Activated CD4-positive, alpha-beta memory T cell treated with anti-CD3 and anti-CD28 coated beads for 36 hours (primary cell): ENCODE measurements around the gene GPR179. TPM values are rescaled to one million over a fixed set of nuclear protein-coding genes. Genes with fewer than 3 reads are reported as not detected.

Experiments used
- CTCF ChIA-PET: fragments of 350-600 bp; sonication (Branson Sonifier 250); formaldehyde crosslinking; loops from one replicate; lab custom pipeline; 2021; ENCODE audit warnings: antibody characterized with exemption, inconsistent platforms; lab: Charles Lee
- POLR2A ChIA-PET: fragments of 350-600 bp; sonication (Branson Sonifier 250); formaldehyde crosslinking; loops from one replicate; lab custom pipeline; 2021; ENCODE audit warnings: antibody characterized with exemption; lab: Charles Lee
- DNase-seq: peaks from one replicate; pipeline ENCODE4 v3.0.0-alpha.2; 2020
- H3K27ac Mint-ChIP-seq: one replicate; pipeline ENCODE4 v1.8.0; 2021; ENCODE audit warnings: mixed read lengths
- H3K27me3 Mint-ChIP-seq: one replicate; pipeline ENCODE4 v1.8.0; 2021; ENCODE audit warnings: mixed read lengths
- H3K36me3 Mint-ChIP-seq: one replicate; pipeline ENCODE4 v1.8.0; 2021; ENCODE audit warnings: mixed read lengths
- H3K4me1 Mint-ChIP-seq: one replicate; pipeline ENCODE4 v1.8.0; 2021; ENCODE audit warnings: low read depth, mixed read lengths
- H3K4me3 Mint-ChIP-seq: one replicate; pipeline ENCODE4 v1.8.0; 2021; ENCODE audit warnings: mild to moderate bottlenecking, mixed read lengths
- H3K9me3 Mint-ChIP-seq: one replicate; pipeline ENCODE4 v1.8.0; 2021; ENCODE audit warnings: mixed read lengths
- intact Hi-C: fragments of 100-400 bp; cut with micrococcal nuclease; formaldehyde crosslinking; loops from one replicate; pipeline ENCODE4 v1.15.1; 2023
- total RNA-seq, 2 experiments: library from RNA; stranded (reverse); gene quantifications; one replicate each; pipeline ENCODE4 v1.2.3, GENCODE V29; 2021

GPR179 gene, protein sequence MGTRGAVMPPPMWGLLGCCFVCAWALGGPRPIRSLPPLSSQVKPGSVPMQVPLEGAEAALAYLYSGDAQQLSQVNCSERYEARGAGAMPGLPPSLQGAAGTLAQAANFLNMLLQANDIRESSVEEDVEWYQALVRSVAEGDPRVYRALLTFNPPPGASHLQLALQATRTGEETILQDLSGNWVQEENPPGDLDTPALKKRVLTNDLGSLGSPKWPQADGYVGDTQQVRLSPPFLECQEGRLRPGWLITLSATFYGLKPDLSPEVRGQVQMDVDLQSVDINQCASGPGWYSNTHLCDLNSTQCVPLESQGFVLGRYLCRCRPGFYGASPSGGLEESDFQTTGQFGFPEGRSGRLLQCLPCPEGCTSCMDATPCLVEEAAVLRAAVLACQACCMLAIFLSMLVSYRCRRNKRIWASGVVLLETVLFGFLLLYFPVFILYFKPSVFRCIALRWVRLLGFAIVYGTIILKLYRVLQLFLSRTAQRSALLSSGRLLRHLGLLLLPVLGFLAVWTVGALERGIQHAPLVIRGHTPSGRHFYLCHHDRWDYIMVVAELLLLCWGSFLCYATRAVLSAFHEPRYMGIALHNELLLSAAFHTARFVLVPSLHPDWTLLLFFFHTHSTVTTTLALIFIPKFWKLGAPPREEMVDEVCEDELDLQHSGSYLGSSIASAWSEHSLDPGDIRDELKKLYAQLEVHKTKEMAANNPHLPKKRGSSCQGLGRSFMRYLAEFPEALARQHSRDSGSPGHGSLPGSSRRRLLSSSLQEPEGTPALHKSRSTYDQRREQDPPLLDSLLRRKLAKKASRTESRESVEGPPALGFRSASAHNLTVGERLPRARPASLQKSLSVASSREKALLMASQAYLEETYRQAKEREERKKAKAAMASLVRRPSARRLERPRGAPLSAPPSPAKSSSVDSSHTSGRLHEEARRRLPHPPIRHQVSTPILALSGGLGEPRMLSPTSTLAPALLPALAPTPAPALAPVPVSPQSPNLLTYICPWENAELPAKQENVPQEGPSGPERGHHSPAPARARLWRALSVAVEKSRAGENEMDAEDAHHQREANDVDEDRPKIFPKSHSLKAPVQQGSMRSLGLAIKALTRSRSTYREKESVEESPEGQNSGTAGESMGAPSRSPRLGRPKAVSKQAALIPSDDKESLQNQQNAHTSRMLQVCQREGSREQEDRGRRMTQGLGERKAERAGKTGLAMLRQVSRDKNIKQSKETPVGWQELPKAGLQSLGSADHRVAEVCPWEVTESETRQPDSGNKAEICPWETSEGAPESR (N-terminal part only)
- total RNA-seq: under 1 TPM; 0.02 to 0.10 TPM

DNA sequence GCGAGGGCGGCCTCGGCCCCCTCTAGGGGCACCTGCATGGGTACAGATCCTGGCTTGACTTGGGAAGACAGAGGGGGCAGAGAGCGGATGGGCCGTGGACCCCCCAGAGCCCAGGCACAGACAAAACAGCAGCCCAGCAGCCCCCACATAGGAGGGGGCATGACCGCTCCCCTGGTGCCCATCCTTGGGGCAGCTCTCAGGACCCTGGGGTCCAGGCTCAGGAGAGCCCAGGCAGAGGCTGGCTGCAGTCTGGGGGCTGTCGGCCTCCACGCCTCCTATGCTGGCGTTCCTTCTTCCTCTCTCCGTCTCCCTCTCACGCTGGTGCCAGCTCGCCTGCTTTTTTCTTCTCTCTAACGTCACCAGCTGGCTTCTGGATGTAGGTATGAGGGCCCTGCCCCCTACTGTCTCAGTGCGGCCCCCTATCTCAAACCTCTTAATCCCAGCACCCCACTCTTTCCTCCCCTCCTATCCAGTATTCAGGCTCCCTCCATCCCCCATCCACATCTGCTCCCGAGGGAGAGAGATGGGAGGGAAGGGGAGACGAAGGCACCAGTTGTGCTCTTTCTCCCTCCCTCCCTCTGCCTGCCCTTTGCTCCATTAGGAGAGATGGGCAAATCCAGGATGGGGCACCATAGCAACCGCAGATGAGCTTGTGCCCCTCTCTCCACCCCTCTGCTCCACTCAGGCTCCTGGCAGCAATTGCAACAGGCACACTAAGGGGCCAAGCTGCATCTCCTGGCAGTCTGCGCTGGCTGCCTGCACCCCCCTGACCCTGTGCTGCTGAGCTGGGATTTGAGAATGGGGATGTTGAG, at the start of gene GPR179:
Gene GPR179, minus strand, starts transcription at position 349 of the 812 bp plus-strand sequence. Its CDS starts 167 bp downstream, at position 182.
- H3K36me3 Mint-ChIP-seq: no peaks in the 10 kb centered on the region
- peaks cover 1% of the 10 kb centered on the region for H3K4me1 Mint-ChIP-seq
- H3K27ac Mint-ChIP-seq: no peak within 1 kb of the TSS
- peaks cover 6% of the 10 kb centered on the region for H3K27me3 Mint-ChIP-seq
- H3K9me3 Mint-ChIP-seq: no peaks in the 10 kb centered on the region
- no peak for DNase-seq
- intact Hi-C loops: no loop called here
- H3K4me3 Mint-ChIP-seq: no peak within 1 kb of the TSS
- ChIA-PET POLR2A (interaction anchor here (1.1 kb wide), 1 partner anchor 10 kb away, joined by 3 read pairs; no protein-coding TSS in a partner anchor), CTCF (interaction anchor here (1.2 to 1.4 kb wide), 2 partner anchors 16 to 70 kb away, joined by 4 read pairs; no protein-coding TSS in a partner anchor)

DNA sequence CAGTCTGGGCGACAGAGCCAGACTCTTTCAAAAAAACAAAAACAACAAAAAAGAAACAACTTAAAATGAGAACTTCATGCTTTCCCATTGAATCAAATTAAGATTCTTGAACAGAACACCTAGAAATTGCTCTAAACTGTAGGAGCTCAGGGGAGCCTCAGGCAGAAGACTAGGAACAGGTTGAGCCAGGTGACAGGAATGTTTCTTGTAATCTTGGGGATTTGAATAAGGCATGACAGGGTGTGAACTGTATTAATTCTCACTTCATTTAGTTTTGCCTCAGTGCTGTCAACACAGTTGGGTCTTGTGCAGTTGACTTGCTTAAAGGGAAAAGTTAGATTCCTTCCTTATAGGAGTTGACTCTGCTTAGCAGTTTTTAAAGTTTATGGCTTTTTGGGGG, 35.7 kb upstream of the GPR179 start:
- CTCF ChIA-PET: interaction anchor here (3.2 kb wide), 1 partner anchor 30 kb away, joined by 14 read pairs; no protein-coding TSS in a partner anchor
- POLR2A ChIA-PET: interaction anchor here (0.6 kb wide), 1 partner anchor 27 kb away, joined by 3 read pairs; no protein-coding TSS in a partner anchor
- Mint-ChIP-seq H3K27ac (no peak overlapping the region), H3K4me1 (no peaks in the 10 kb centered on the region), H3K9me3 (no peaks in the 10 kb centered on the region), H3K27me3 (no peaks in the 10 kb centered on the region), H3K4me3 (no peak overlapping the region), H3K36me3 (peaks cover 16% of the 10 kb centered on the region)
- intact Hi-C loops: no loop called here
- DNase-seq: no peak

DNA sequence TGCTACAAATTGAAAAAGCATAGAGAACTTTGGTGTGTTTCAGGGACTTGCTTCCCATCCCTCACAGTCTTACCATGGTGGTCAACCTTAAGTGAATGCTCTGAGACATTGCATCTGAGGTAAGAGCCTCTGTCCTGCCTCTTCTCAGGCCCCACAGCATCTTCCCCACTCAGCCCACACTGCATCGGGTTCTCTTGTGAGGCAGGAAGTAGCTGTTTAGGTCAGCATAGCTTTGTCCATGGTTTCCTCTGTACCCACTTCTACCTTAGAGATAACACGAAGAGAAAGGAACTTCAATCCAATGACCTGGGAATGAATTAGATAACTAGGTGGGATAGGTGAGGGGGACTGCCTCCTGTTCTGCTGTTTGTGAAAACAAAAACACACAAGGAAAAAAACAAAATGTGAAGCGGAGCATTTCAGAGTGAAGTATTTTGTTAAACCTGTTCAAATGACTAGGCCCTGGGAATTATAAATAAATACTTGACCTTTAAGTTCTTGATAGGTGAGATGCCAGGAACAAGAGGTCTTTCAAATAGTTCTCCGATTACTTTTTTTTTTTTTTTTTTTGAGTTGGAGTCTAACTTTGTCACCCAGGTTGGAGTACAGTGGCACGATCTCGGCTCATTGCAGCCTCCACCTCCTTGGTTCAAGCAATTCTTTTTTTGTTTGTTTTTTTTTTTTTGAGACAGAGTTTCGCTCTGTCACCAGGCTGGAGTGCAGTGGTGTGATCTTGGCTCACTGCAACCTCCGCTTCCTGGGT, 25.5 kb upstream of the GPR179 start:
- no peaks in the 10 kb centered on the region for H3K27me3 Mint-ChIP-seq
- H3K36me3 Mint-ChIP-seq: peaks cover 27% of the 10 kb centered on the region
- no peak overlapping the region for H3K27ac Mint-ChIP-seq
- intact Hi-C loops: no loop called here
- no peak overlapping the region for H3K4me3 Mint-ChIP-seq
- no peaks in the 10 kb centered on the region for H3K9me3 Mint-ChIP-seq
- ChIA-PET POLR2A (no interaction called here), CTCF (no interaction called here)
- H3K4me1 Mint-ChIP-seq: no peaks in the 10 kb centered on the region
- DNase-seq: no peak

DNA sequence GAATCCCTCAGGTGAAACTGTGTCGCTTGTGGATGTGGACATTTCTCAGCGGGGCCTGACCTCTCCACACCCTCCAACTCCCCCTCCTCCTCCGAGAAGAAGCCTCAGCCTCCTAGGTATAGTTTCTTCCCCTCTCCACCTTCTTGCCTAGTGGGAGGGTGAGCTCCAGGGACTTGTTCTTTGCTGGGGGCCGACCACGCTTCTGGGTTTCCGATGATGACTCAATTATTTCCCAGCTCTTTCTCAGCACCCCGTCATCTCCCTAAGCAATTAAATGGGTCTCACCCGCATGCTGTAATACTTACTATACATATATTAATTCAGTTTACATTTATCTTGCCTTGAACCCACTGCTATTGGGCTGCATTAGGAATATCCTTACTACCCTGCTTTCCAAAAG, 21.0 kb upstream of the GPR179 start:
- no peaks in the 10 kb centered on the region for H3K27me3 Mint-ChIP-seq
- H3K36me3 Mint-ChIP-seq: peaks cover 19% of the 10 kb centered on the region
- H3K27ac Mint-ChIP-seq: no peak overlapping the region
- ChIA-PET CTCF (interaction anchor here (1.5 to 2.0 kb wide), 2 partner anchors 42 to 50 kb away, joined by 4 to 5 read pairs; no protein-coding TSS in a partner anchor), POLR2A (interaction anchor here (1.3 kb wide), 1 partner anchor 13 kb away, joined by 5 read pairs; the partner anchor contains the start of gene SOCS7)
- intact Hi-C loops: no loop called here
- H3K9me3 Mint-ChIP-seq: no peaks in the 10 kb centered on the region
- H3K4me3 Mint-ChIP-seq: no peak overlapping the region
- DNase-seq: no peak
- H3K4me1 Mint-ChIP-seq: no peaks in the 10 kb centered on the region

DNA sequence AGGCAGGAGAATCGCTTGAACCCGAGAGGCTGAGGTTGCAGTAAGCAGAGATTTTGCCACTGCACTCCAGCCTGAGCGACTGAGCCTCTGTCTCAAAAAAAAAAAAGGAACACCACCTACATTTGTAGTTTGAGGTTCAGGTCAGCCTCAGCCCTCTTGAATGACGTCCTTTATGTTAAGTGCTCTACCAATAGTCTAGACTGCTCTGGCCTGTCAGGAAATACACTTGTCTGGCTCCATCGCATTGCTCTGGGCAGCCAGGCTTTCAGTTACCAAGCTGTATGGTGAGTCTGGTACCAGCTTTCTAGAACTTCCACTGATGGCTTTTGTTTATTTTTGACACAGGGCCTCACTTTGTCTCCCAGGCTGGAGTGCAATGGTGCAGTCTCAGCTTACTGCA, 19.3 kb upstream of the GPR179 start:
- CTCF ChIA-PET: interaction anchor here (1.0 to 6.1 kb wide), 3 partner anchors 14 to 195 kb away, joined by 3 to 52 read pairs (median 7); no protein-coding TSS in a partner anchor

DNA sequence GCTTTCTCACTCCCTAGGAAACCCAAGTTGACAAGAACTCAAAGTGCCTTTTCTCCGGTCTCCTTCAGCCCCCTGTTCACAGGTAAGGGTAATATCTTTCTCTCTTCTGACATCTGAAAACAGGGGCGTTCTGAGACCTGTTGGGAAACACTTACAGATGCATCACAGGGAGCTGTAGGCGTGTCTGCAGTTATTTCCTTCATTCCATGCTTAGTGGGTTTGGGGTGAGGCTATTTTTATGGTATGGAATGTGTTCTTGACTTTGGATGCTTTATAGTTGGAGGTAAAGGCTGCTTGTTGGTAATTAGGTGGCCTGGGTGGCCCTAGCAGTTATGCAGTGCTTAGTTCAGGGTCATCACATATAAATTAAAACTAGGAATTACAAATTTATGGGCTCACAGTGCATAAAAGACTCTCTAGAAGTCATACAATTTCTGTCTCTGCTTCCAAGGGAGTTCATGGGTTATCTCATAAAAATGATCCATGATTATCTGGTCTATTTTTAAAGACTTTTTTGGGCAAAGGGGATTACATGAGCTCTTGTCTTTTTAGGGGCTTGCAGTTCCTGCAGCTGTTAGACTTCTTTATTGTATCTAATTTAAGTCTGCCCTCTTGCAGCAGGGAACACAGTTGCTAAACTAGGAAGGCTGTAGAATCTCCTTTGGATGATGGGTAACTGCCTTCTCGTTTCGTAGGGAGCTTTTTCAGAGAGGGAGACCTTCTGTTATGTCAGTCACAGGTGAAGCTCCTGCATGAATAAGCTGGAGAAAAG, 18.1 kb upstream of the GPR179 start:
- H3K9me3 Mint-ChIP-seq: no peaks in the 10 kb centered on the region
- no peak overlapping the region for H3K4me3 Mint-ChIP-seq
- H3K4me1 Mint-ChIP-seq: peaks cover 9% of the 10 kb centered on the region
- H3K36me3 Mint-ChIP-seq: peaks cover 6% of the 10 kb centered on the region
- no peak for DNase-seq
- no peaks in the 10 kb centered on the region for H3K27me3 Mint-ChIP-seq
- no peak overlapping the region for H3K27ac Mint-ChIP-seq
- POLR2A ChIA-PET: no interaction called here
- intact Hi-C loops: no loop called here
- CTCF ChIA-PET: interaction anchor here (1.0 to 6.1 kb wide), 2 partner anchors 13 to 196 kb away, joined by 3 to 52 read pairs; no protein-coding TSS in a partner anchor

More for the DNA sequence above, 19.3 kb upstream of the GPR179 start:
- Mint-ChIP-seq H3K27me3 (no peaks in the 10 kb centered on the region), H3K4me3 (no peak overlapping the region), H3K27ac (no peak overlapping the region), H3K36me3 (peaks cover 9% of the 10 kb centered on the region), H3K9me3 (no peaks in the 10 kb centered on the region), H3K4me1 (no peaks in the 10 kb centered on the region)
- POLR2A ChIA-PET: no interaction called here
- intact Hi-C loops: no loop called here
- no peak for DNase-seq

DNA sequence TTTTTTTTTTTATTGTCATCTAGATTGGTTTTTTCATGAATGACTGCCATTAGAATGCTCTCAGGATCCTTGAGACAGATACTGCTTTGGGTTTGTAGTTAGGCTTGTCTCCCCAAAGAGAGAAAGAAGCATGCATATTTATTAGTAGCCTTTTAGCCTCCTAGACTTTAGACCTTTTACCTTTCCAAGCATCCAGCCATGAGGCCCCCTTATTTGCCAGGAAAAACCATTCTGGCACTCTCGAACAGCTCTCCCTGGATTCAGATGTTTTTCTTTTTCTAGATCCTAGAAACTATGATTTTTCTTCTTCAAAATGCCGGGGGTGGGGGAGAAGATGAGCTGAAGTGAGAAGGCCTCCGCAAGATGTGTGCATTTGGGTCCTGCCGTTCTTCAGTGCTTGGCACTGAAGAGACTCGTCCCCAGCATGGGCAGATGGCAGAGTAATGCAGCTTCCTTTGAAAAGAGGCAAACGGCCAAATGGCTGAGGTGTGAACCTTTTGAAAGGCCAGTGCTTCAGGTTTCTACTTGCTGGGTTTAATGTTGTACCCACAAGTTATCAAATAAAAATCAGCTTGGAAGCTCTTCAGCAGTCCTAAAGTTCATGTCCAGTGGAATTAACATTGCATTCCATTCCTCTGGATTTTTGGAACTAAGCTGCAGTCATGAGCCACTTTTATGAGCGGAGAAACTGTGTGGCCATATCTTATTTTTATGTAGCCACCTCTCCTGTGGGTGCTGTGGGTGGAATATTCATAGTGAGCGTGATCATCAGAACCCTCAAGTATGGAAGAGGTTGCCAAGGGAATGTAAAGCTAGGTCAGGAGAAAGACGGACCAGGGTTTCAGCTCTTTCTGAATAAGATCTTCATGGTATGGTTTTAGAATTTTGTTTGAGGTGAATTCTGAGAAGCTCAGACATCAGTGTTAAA, 15.1 kb upstream of the GPR179 start:
- no peaks in the 10 kb centered on the region for H3K9me3 Mint-ChIP-seq
- peaks cover 32% of the 10 kb centered on the region for H3K4me1 Mint-ChIP-seq
- no peaks in the 10 kb centered on the region for H3K36me3 Mint-ChIP-seq
- no peak overlapping the region for H3K27ac Mint-ChIP-seq
- H3K27me3 Mint-ChIP-seq: no peaks in the 10 kb centered on the region
- CTCF ChIA-PET: interaction anchor here (0.7 to 6.1 kb wide), 4 partner anchors 10 to 443 kb away, joined by 3 to 52 read pairs (median 6); no protein-coding TSS in a partner anchor
- DNase-seq: no peak
- intact Hi-C loops: no loop called here
- POLR2A ChIA-PET: interaction anchor here (1.0 kb wide), 1 partner anchor 9 kb away, joined by 3 read pairs; no protein-coding TSS in a partner anchor
- H3K4me3 Mint-ChIP-seq: no peak overlapping the region

DNA sequence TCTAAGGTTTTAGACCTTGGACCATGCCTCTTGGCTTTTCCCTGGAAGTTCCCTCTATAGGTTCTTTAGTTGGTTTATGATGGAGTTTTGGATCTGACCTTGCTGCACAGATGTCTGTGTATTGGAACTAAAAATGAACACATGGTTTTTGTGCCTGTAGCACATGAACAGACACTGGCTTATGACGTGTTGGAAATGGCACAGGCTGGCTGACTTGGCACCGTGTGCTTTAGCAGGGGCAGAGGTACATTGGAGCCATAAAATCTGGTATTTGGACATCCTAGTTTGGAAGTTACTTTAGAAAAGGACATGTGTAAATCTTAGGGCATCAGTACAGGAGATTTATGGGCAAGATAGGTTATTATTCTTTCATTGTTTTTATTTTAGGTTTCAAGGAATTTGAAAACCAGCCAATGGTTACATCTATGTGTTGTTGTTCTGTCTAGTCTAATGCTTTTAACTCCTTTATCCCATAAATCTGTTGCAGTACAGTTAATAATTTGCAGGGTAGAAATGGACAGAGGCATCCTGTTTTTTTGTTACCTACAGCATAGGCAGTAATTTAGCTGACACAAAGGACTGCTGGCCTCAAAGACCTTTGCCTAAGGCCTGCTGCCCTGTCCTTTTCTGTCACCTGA, 13.8 kb upstream of the GPR179 start:
- Mint-ChIP-seq H3K36me3 (no peaks in the 10 kb centered on the region), H3K4me1 (peaks cover 43% of the 10 kb centered on the region), H3K27me3 (no peaks in the 10 kb centered on the region), H3K4me3 (no peak overlapping the region), H3K27ac (no peak overlapping the region), H3K9me3 (no peaks in the 10 kb centered on the region)
- ChIA-PET POLR2A (no interaction called here), CTCF (interaction anchor here (0.9 to 2.0 kb wide), 2 partner anchors 8 to 57 kb away, joined by 3 to 8 read pairs; no protein-coding TSS in a partner anchor)
- DNase-seq: no peak
- intact Hi-C loops: no loop called here
